PC-9 (cell line): ENCODE results near the gene XPO6. TPM values are rescaled to one million over a fixed set of nuclear protein-coding genes. Genes with fewer than 3 reads are reported as not detected.

Source experiments
- BruUV-seq: library from RNA; stranded (reverse); fragments of 400-500 nt; replicated peaks from 2 replicates; lab custom pipeline; 2021; lab: Mats Ljungman, UMichigan
- CTCF ChIA-PET: fragments of 300-600 bp; sonication (Branson Sonifier 250); formaldehyde crosslinking; loops from one replicate; lab custom pipeline; 2022; ENCODE audit warnings: antibody characterized with exemption; lab: Charles Lee
- POLR2A ChIA-PET: fragments of 300-600 bp; sonication (Branson Sonifier 250); formaldehyde crosslinking; loops from one replicate; lab custom pipeline; 2022; ENCODE audit warnings: antibody characterized with exemption; ENCODE audit not compliant: unreplicated experiment; lab: Charles Lee
- DNase-seq, 2 experiments: peaks; one replicate each; pipeline versions ENCODE4 v3.0.0 to v3.0.0-alpha.2; 2015 to 2022; ENCODE audit warnings: mixed read lengths in 1 of 2
- H2AFZ ChIP-seq: fragments of 200-600 bp; sonication (generic); 2 replicates; pipeline ENCODE4 v1.8.1; 2017; ENCODE audit warnings: antibody characterized with exemption
- H3F3A ChIP-seq: fragments of 200-600 bp; sonication (generic); 2 replicates; pipeline ENCODE4 v1.8.1; 2017; ENCODE audit warnings: antibody characterized with exemption, mild to moderate bottlenecking, low read depth; ENCODE audit not compliant: insufficient read depth
- H3K27ac ChIP-seq: fragments of 200-600 bp; sonication (generic); 2 replicates; pipeline ENCODE4 v1.6.1; 2016; ENCODE audit warnings: mixed run types
- H3K27me3 ChIP-seq: fragments of 200-600 bp; sonication (generic); 2 replicates; pipeline ENCODE4 v1.6.1; 2016; ENCODE audit warnings: low read depth, mixed run types; ENCODE audit not compliant: insufficient read depth
- H3K36me3 ChIP-seq: fragments of 200-600 bp; sonication (generic); 2 replicates; pipeline ENCODE4 v1.6.1; 2016; ENCODE audit warnings: low read depth, mixed run types
- H3K4me1 ChIP-seq: fragments of 200-600 bp; sonication (generic); replicated peaks from 2 replicates; pipeline ENCODE4 v1.6.1; 2016; ENCODE audit warnings: mixed run types; ENCODE audit not compliant: insufficient read depth
- H3K4me2 ChIP-seq: fragments of 200-600 bp; sonication (generic); 2 replicates; pipeline ENCODE4 v1.6.1; 2017; ENCODE audit warnings: mixed run types
- H3K4me3 ChIP-seq: fragments of 200-600 bp; sonication (generic); 2 replicates; pipeline ENCODE4 v1.6.1; 2016; ENCODE audit warnings: mixed run types
- H3K79me2 ChIP-seq: fragments of 200-600 bp; sonication (generic); 2 replicates; pipeline ENCODE4 v1.6.1; 2017; ENCODE audit warnings: low read depth, mixed run types
- H3K9me2 ChIP-seq: fragments of 200-600 bp; sonication (generic); 2 replicates; pipeline ENCODE4 v1.8.1; 2017; ENCODE audit warnings: mild to moderate bottlenecking; ENCODE audit not compliant: insufficient read depth
- H3K9me3 ChIP-seq: fragments of 200-600 bp; sonication (generic); 2 replicates; pipeline ENCODE4 v1.8.1; 2016; ENCODE audit warnings: low read depth; ENCODE audit not compliant: insufficient read depth
- H4K20me1 ChIP-seq: fragments of 200-600 bp; sonication (generic); 2 replicates; pipeline ENCODE4 v1.8.1; 2017; ENCODE audit not compliant: insufficient read depth
- CTCF ChIP-seq: fragments of 200-600 bp; sonication (generic); conservative IDR thresholded peaks from 2 replicates; pipeline ENCODE4 v1.6.1; 2017; ENCODE audit warnings: mixed run types, antibody characterized with exemption, mild to moderate bottlenecking, moderate library complexity
- EZH2 ChIP-seq: fragments of 200-600 bp; sonication (generic); IDR thresholded peaks from 2 replicates; pipeline ENCODE4 v1.8.0; 2017; ENCODE audit warnings: antibody characterized with exemption, low read depth
- intact Hi-C: fragments of 100-400 bp; cut with micrococcal nuclease; formaldehyde crosslinking; loops from one replicate; pipeline ENCODE4 v1.10.0; 2022; ENCODE audit not compliant: unreplicated experiment
- total RNA-seq: library from RNA; stranded (reverse); gene quantifications from 2 replicates; pipeline ENCODE4 v1.2.3, GENCODE V29; 2021

XPO6 gene
- total RNA-seq, 1 experiment from 2014 or later = 154 TPM

- Histone ChIP-seq H3K27ac (0 out of 2 replicates have a peak overlapping the region, but pooled peaks have one; percentile 0), H4K20me1 (peaks cover 14% of the 10 kb centered on the region; the same call in 1 of the 2 replicates), H3K4me1 (peaks cover 29% of the 10 kb centered on the region), H3F3A (peaks cover 39% of the 10 kb centered on the region), H2AFZ (no peak overlapping the region), H3K9me2 (no peaks in the 10 kb centered on the region), H3K79me2 (peaks cover 37% of the 10 kb centered on the region), H3K36me3 (peaks cover 29% of the 10 kb centered on the region), H3K4me2 (no peak overlapping the region), H3K4me3 (no peak overlapping the region), H3K27me3 (no peaks in the 10 kb centered on the region), H3K9me3 (no peaks in the 10 kb centered on the region)
- DNase-seq = peak in 1 of 2 experiments; percentile 13
- BruUV-seq = no TSS peak
- POLR2A ChIA-PET = no interaction called here
- CTCF ChIA-PET = interaction anchor here (0.7 kb wide), 1 partner anchor 61 kb away, joined by 4 read pairs; no protein-coding TSS in a partner anchor
- TF ChIP-seq CTCF = no peak
- TF ChIP-seq EZH2 = no peak
- intact Hi-C loops = no loop called here
These were observed 39.9 kb downstream of the XPO6 start for GRCh38 chr16:28171816-28172215.

- Histone ChIP-seq H3K79me2 (peaks cover 37% of the 10 kb centered on the region), H3K4me2 (no peak overlapping the region), H3K4me1 (peaks cover 52% of the 10 kb centered on the region), H3K36me3 (peaks cover 36% of the 10 kb centered on the region), H3K9me3 (no peaks in the 10 kb centered on the region), H3K27me3 (no peaks in the 10 kb centered on the region), H3K4me3 (no peak overlapping the region), H3K9me2 (no peaks in the 10 kb centered on the region), H4K20me1 (peaks cover 20% of the 10 kb centered on the region; the same call in 1 of the 2 replicates), H2AFZ (no peak overlapping the region), H3K27ac (peak overlapping the region; percentile 86), H3F3A (peaks cover 51% of the 10 kb centered on the region)
- BruUV-seq = no TSS peak
- ChIA-PET CTCF (no interaction called here), POLR2A (no interaction called here)
- intact Hi-C loops = loop anchor here (5.0 kb wide), 2 partner anchors 37 to 93 kb away; no protein-coding TSS in a partner anchor
- peak in 1 of 2 experiments; percentile 25 for DNase-seq
- TF ChIP-seq CTCF (no peak), EZH2 (no peak)
These were observed 42.7 kb downstream of the XPO6 start for GRCh38 chr16:28168991-28169554.

- H3K79me2 ChIP-seq = peaks cover 47% of the 10 kb centered on the region
- CTCF ChIA-PET = no interaction called here
- intact Hi-C loops = loop anchor here (1.0 to 5.0 kb wide), 5 partner anchors 27 to 110 kb away; no protein-coding TSS in a partner anchor
These were observed 44.0 kb downstream of the XPO6 start for GRCh38 chr16:28167730-28168129.

More at GRCh38 chr16:28167730-28168129, 44.0 kb downstream of the XPO6 start:
- no peaks in the 10 kb centered on the region for H3K9me3 ChIP-seq
- peak in 1 of 2 experiments; percentile 25 for DNase-seq
- peaks cover 20% of the 10 kb centered on the region; the same call in 1 of the 2 replicates for H4K20me1 ChIP-seq
- POLR2A ChIA-PET = interaction anchor here (0.6 kb wide), 1 partner anchor 14 kb away, joined by 3 read pairs; no protein-coding TSS in a partner anchor
- H3K27ac ChIP-seq = peak overlapping the region; percentile 86
- H2AFZ ChIP-seq = no peak overlapping the region
- H3K4me3 ChIP-seq = peak overlapping the region; percentile 19; the same call in 1 of the 2 replicates
- no peak for TF ChIP-seq EZH2
- no peak for TF ChIP-seq CTCF
- peaks cover 36% of the 10 kb centered on the region for H3K36me3 ChIP-seq
- BruUV-seq = no TSS peak
- H3F3A ChIP-seq = peaks cover 58% of the 10 kb centered on the region
- peaks cover 53% of the 10 kb centered on the region for H3K4me1 ChIP-seq
- H3K9me2 ChIP-seq = no peaks in the 10 kb centered on the region
- peak overlapping the region; percentile 74 for H3K4me2 ChIP-seq
- no peaks in the 10 kb centered on the region for H3K27me3 ChIP-seq
